Hepatocyte (in vitro differentiated cells): Measurements from ENCODE around the gene P3H3. TPM values are rescaled to one million over a fixed set of nuclear protein-coding genes. Genes with fewer than 3 reads are reported as not detected.

Source experiments
- DNase-seq: peaks from one replicate; pipeline ENCODE4 v3.0.0-alpha.2; 2016; ENCODE audit warnings: low spot score
- H2AFZ ChIP-seq: fragments of 200-600 bp; sonication (generic); 2 replicates; pipeline ENCODE4 v1.6.0; 2016; ENCODE audit warnings: antibody characterized with exemption, mild to moderate bottlenecking
- H3K27ac ChIP-seq: fragments of 200-600 bp; sonication (generic); 2 replicates; pipeline ENCODE4 v1.5.1; 2016; ENCODE audit warnings: mild to moderate bottlenecking
- H3K27me3 ChIP-seq: fragments of 200-600 bp; sonication (generic); 2 replicates; pipeline ENCODE4 v1.6.1; 2016
- H3K36me3 ChIP-seq: fragments of 200-600 bp; sonication (generic); replicated peaks from 2 replicates; pipeline ENCODE4 v1.5.1; 2016; ENCODE audit warnings: low read depth; ENCODE audit not compliant: insufficient read depth
- H3K4me1 ChIP-seq: fragments of 200-600 bp; sonication (generic); 2 replicates; pipeline ENCODE4 v1.5.1; 2016; ENCODE audit warnings: mild to moderate bottlenecking, moderate library complexity; ENCODE audit not compliant: insufficient read depth
- H3K4me2 ChIP-seq: fragments of 200-600 bp; sonication (generic); 2 replicates; pipeline ENCODE4 v1.6.0; 2016
- H3K4me3 ChIP-seq: fragments of 200-600 bp; sonication (generic); 2 replicates; pipeline ENCODE4 v1.5.1; 2016; ENCODE audit warnings: mild to moderate bottlenecking
- H3K79me2 ChIP-seq: fragments of 200-600 bp; sonication (generic); 2 replicates; pipeline ENCODE4 v1.6.0; 2017; ENCODE audit warnings: mild to moderate bottlenecking
- H3K9me2 ChIP-seq: fragments of 200-600 bp; sonication (generic); replicated peaks from 2 replicates; pipeline ENCODE4 v1.6.0; 2017; ENCODE audit warnings: mild to moderate bottlenecking; ENCODE audit not compliant: insufficient read depth
- H3K9me3 ChIP-seq: fragments of 200-600 bp; sonication (generic); 2 replicates; pipeline ENCODE4 v1.5.1; 2016; ENCODE audit warnings: low read depth, mild to moderate bottlenecking
- H4K20me1 ChIP-seq: fragments of 200-600 bp; sonication (generic); 2 replicates; pipeline ENCODE4 v1.6.0; 2016; ENCODE audit warnings: mild to moderate bottlenecking; ENCODE audit not compliant: insufficient read depth, poor library complexity, severe bottlenecking
- CTCF ChIP-seq: fragments of 200-600 bp; sonication (generic); IDR thresholded peaks from 2 replicates; pipeline ENCODE4 v1.5.1; 2016; ENCODE audit warnings: antibody characterized with exemption, mild to moderate bottlenecking; ENCODE audit not compliant: poor library complexity
- EZH2 ChIP-seq: fragments of 200-600 bp; sonication (generic); IDR thresholded peaks from 2 replicates; pipeline ENCODE4 v1.6.1; 2016; ENCODE audit warnings: antibody characterized with exemption, mild to moderate bottlenecking, borderline replicate concordance
- EZH2phosphoT487 ChIP-seq: fragments of 200-600 bp; sonication (generic); IDR thresholded peaks from one replicate; pipeline ENCODE4 v1.6.1; 2018; ENCODE audit warnings: antibody characterized with exemption, mild to moderate bottlenecking, low read depth, moderate library complexity; ENCODE audit not compliant: unreplicated experiment, severe bottlenecking
- WGBS: methylation state at CpG from one replicate; pipeline ENCODE4 v1.1.6; 2016; ENCODE audit warnings: low lambda C conversion rate; ENCODE audit errors: missing lambda C conversion rate; 5-methylcytosine and 5-hydroxymethylcytosine counted together
- polyA plus RNA-seq: library from polyadenylated mRNA; unstranded; fragments of >200 nt; fragmentation: Nextera tagmentation; extraction: Ambion mirVana; gene quantifications from 2 replicates; pipeline ENCODE4 v1.2.1, GENCODE V29; 2016
- total RNA-seq: library from RNA; depleted of rRNA; stranded (reverse); fragments of >200 nt; gene quantifications from 2 replicates; pipeline ENCODE4 v1.2.3, GENCODE V29; 2014

P3H3 gene
- total and polyA plus RNA-seq, 2 experiments from 2014 or later = 38.1 to 38.6 TPM

- peaks cover 10% of the 10 kb centered on the region for H3K4me1 ChIP-seq
- H3K9me3 ChIP-seq = no peaks in the 10 kb centered on the region
- no peaks in the 10 kb centered on the region for H3K79me2 ChIP-seq
- DNase-seq = no peak
- 96% methylated on average over 18 of the region's 20 CpGs for WGBS
- no peak overlapping the region for H3K4me3 ChIP-seq
- no peak overlapping the region for H3K27ac ChIP-seq
- H3K9me2 ChIP-seq = no peaks in the 10 kb centered on the region
- H3K4me2 ChIP-seq = no peak overlapping the region
- H2AFZ ChIP-seq = no peak overlapping the region
- peaks cover 1% of the 10 kb centered on the region for H3K27me3 ChIP-seq
- TF ChIP-seq EZH2 = no peak
- TF ChIP-seq EZH2phosphoT487 = no peak
- TF ChIP-seq CTCF = no peak
- H4K20me1 ChIP-seq = no peaks in the 10 kb centered on the region
- no peaks in the 10 kb centered on the region for H3K36me3 ChIP-seq
Measured at GRCh38 chr12:6817662-6818157, 10.5 kb upstream of the P3H3 start.

GRCh38 chr12:6818222-6818621 is 10.0 kb upstream of the P3H3 start:
- H3K9me2 ChIP-seq = no peaks in the 10 kb centered on the region
- peaks cover 10% of the 10 kb centered on the region for H3K4me1 ChIP-seq
- peaks cover 5% of the 10 kb centered on the region for H3K27me3 ChIP-seq
- no peaks in the 10 kb centered on the region for H3K9me3 ChIP-seq
- no peaks in the 10 kb centered on the region for H3K79me2 ChIP-seq
- TF ChIP-seq EZH2phosphoT487 (no peak), EZH2 (no peak), CTCF (no peak)
- H3K4me3 ChIP-seq = no peak overlapping the region
- no peak overlapping the region for H2AFZ ChIP-seq
- DNase-seq = peak; percentile 20
- H3K4me2 ChIP-seq = no peak overlapping the region
- 44% methylated on average over 8 of the region's 10 CpGs for WGBS
- H3K27ac ChIP-seq = no peak overlapping the region
- H4K20me1 ChIP-seq = no peaks in the 10 kb centered on the region
- H3K36me3 ChIP-seq = no peaks in the 10 kb centered on the region

GRCh38 chr12:6818645-6819044 is 9.6 kb upstream of the P3H3 start:
- 72% methylated on average over 5 of the region's 5 CpGs for WGBS
- H3K79me2 ChIP-seq = no peaks in the 10 kb centered on the region
- DNase-seq = no peak
- no peak overlapping the region for H3K4me2 ChIP-seq
- no peak for TF ChIP-seq EZH2phosphoT487
- no peak for TF ChIP-seq CTCF
- TF ChIP-seq EZH2 = no peak
- no peak overlapping the region for H2AFZ ChIP-seq
- no peaks in the 10 kb centered on the region for H3K9me3 ChIP-seq
- no peak overlapping the region for H3K27ac ChIP-seq
- no peaks in the 10 kb centered on the region for H4K20me1 ChIP-seq
- peaks cover 5% of the 10 kb centered on the region for H3K27me3 ChIP-seq
- no peaks in the 10 kb centered on the region for H3K9me2 ChIP-seq
- H3K4me3 ChIP-seq = no peak overlapping the region
- H3K4me1 ChIP-seq = peaks cover 10% of the 10 kb centered on the region
- H3K36me3 ChIP-seq = no peaks in the 10 kb centered on the region
